Activated T-helper 1 cell treated with anti-CD3 and anti-CD28 coated beads, Interleukin-2, amount 50 U/mL, for 16 hours (primary cell): ENCODE measurements around the gene KRT86.
A peak's percentile ranks its signal among the peaks of the same experiment; 100 is the strongest.
"Not testable (repeated sequence)": the region's sequence is repeated elsewhere in the genome, so short reads cannot be mapped to it uniquely, and the experiment has no call there.

Experiments
- DNase-seq, 2 donors: peaks; one replicate each; pipeline ENCODE4 v3.0.0-alpha.2; 2020; ENCODE audit warnings: low read depth in 1 of 2, low spot score in 1 of 2

KRT86 gene

DNA sequence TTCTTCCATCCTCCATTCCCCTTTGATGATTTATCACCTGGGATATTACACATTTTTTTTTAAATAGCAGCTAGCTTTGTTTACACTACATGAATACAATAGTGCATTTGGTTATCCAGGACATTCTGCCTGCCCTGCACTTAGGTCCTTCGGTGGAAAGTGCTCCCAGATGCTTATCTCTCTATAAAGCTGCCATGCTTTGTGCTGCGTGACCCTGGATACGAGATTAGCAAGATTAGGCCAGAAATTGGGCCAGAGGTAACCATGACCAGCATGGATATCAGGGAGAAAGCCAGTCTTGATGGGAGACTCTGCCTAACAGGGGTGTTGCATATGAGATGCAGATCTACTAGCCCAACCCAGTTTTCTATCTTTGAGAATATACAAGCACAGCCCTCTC, 58.9 kb downstream of the KRT86 start:
- DNase-seq, result no peak

DNA sequence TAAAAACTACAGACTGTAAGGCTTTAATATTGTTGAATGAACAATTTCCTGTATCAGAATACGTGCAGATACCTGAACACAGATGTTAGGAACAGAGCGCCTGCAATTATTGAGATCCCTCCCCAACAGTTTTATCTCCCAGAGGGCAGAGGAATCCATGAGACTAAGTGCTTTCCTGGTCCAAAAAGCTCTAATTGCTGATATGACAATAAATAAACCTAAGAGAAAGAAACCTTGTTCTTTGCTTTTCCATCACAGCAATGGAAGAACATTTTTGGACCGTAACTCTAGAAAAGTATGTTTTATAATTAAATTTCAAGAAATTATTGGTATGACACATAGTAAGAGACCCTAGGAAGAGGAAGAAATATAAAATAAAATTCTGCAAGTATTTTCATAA, 59.7 kb downstream of the KRT86 start:
- DNase-seq, result no peak

GRCh38 chr12:52335598-52336262, 61.3 kb downstream of the KRT86 start:
- DNase-seq, result no peak

- DNase-seq, result no peak
Measured at GRCh38 chr12:52336641-52337040, 62.2 kb downstream of the KRT86 start.

DNA sequence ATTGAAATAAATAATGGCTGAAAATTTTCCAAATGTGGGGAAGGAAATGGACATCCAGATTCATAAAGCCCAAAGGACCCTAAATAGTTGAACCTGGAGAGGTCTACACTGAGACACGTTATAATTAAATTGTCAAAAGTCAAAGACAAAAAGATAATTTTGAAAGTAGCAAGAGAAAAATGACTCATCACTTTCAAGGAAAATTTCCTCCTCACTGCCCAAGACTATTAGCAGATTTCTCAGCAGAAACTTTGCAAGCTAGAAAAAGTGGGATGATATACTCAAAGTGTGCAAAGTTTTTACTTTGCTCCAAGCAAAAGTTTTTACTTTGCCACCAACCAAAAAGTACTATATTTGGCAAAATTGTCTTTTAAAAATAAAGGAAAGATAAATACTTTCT, 62.6 kb downstream of the KRT86 start:
- DNase-seq, result no peak

- DNase-seq, result no peak
Measured at GRCh38 chr12:52338241-52338960, 64.0 kb downstream of the KRT86 start.

GRCh38 chr12:52341066-52341580, 66.7 kb downstream of the KRT86 start:
- no peak for DNase-seq

DNA sequence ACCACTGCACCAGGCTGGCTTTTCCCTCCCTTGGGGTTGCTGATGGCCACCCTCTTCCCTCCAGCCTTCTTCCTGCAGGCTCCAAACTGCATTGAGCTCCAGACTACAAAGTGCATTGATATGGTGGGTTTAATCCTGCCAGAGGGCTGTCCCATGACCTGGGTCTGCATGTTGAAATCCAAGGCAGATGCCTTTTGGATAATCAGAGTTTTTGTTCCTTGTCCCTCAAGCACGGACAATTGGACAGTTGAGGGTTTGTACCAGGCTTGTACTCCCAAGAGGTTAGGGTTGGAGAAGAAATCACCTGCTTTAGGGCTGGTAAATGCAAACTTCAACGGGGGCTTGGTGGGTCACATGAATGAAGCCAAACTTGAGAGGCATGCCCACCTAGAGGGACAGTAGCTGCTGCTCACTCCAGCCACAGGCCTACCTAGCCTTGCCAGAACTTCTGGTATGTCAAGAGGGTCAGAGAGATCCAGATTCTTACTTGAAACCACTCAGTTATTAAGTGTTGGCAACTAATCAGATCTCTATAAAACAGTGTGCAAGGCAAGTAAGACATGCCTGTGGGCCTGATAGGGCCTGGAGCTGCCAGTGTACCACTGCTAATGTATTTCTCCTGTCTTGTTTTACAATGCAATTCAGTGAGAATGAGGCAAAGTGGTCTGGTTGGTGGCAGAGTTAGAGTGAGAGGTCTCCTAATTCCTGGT, 68.5 kb downstream of the KRT86 start:
- no peak for DNase-seq

- DNase-seq, result no peak
Measured at GRCh38 chr12:52343550-52343949, 69.1 kb downstream of the KRT86 start.

DNA sequence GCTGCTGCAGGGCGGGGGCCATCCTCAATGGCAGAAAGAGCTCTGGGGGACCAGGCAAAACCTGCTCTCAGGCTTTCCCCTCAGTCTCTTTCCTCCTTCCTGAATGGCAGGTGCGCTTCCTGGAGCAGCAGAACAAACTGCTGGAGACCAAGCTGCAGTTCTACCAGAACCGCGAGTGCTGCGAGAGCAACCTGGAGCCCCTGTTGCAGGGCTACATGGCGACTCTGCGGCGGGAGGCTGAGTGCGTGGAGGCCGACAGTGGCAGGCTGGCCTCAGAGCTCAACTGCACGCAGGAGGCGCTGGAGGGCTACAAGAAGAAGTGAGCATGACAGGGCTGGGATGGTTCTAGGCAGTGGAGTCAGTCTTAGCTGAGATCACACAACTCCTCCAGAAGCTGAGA, 69.7 kb downstream of the KRT86 start:
- DNase-seq, result no peak

DNA sequence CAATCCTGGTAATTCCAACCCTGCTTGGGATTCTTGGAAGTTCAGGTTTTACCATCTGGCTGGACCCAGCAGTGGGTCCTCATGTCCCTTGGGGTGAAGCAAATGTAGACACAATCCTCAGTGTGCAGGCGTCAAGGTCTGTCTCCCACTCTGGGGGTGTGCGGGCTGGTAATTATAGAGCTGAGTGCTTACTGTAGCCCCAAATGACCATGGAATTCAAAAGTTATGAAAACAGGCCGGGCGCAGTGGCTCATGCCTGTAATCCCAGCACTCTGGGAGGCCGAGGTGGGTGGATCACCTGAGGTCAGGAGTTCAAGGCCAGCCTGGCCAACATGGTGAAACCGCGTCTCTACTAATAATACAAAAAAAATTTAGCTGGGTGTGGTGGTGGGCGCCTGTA, 70.6 kb downstream of the KRT86 start:
- DNase-seq, result not testable (repeated sequence)

- no peak for DNase-seq
Measured at GRCh38 chr12:52346593-52346992, 72.1 kb downstream of the KRT86 start.

DNA sequence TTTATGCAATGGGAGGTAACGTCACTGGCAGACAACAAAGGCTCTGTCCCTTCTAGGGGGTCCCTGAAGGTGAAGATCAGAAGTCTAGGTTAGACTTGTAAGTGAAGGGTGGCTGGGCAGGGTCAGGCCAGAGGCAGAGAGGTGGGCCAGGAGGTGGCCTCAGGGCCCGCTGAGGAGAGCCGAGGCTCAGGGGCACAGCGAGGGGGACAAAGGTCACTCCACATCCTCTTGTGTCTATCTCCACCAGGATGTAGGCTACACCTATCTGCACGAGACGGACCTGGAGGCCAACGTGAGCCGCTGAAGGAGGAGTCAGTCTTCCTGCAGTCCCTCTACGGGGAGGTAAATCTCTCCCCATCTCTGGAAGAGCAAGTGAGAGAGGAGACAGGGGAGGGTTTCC, 72.6 kb downstream of the KRT86 start:
- no peak for DNase-seq

DNA sequence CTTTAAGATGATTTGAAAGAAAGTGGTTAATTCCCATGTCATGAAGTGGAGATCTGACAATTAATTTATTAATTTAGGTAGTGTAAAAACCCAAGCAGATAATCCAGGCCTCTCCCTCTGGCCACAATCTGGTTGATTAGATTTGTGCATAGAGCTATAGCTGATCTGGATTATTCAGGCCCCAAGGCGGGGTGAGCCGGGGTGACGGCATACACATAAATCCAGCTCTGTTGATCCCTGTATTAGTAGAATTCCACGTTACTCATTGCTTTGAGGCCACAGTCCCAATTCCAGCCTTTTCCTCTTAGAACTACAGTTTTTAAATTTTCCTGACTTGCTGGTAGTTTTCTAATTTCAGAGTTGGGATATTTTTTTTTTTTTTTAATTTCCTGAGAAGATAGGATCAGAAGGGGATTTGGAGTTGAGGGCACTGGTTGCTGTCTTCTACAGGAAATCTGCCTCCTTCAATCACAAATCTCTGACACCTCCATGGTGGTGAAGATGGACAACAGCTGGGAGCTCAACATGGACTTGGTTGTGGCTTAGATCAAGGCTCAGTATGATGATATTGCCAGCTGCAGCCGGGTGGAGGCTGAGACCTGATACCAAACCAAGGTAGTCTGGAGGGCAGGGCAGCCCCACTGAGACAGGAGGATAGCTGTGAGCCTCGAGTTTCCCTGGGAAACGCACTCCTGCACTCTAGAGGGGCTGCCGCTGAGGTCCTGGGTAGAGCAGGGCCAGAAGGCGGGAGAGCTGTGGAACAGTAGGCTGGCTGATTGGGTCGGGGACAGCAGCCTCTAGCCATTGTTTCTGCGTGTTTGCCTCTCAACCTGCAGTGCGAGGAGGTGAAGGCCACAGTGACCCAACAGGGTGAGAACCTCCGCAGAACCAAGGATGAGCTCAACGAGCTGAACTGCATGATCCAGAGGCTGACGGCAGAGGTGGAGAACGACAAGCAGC, 73.4 kb downstream of the KRT86 start:
- no peak for DNase-seq

- no peak for DNase-seq
Measured at GRCh38 chr12:52349196-52349595, 74.8 kb downstream of the KRT86 start.

GRCh38 chr12:52350021-52350620, 75.7 kb downstream of the KRT86 start:
- DNase-seq, result no peak

DNA sequence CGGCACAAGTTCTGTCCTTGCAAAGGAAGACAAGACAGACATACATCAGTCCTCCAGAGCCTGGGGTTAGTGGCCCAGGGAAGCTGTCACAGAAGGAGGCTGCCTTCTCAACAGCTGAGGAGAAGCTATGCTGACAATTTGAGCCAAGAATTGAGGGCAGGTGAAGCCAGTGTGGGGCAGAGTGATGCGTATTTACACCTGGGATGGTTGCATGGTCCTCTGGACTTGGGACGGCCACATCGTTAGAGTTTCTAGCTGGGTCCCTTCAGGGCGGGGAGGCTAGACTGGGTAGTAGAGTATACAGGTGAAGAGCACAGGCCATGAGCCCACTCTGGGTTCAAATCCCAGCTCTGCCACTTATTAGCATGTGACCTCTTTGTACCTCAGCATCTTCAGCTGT, 76.3 kb downstream of the KRT86 start:
- no peak for DNase-seq

- peak; percentile 9 to 25 for DNase-seq
Measured at GRCh38 chr12:52351196-52352059, 77.0 kb downstream of the KRT86 start.

DNA sequence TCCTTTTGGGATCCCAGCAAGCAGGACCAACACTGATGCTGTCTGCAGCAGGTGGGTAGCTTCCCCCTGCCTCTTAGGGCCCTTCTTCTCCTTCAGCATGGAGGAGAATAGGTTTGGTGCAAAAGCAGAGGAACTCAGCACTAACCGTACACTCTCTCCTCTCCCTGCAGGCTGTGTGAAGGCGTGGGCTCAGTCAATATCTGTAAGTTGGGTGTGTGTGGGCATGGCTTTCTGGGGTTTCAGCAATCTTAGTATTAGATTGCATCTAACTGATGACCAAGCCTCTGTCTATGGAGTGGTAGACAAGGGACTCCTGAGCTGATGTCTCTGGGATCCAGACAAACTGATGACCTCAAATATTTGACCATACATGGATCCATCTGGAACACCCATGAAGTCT, 78.5 kb downstream of the KRT86 start:
- no peak for DNase-seq

- no peak for DNase-seq
Measured at GRCh38 chr12:52353766-52354165, 79.3 kb downstream of the KRT86 start.
